Activated CD4-positive, alpha-beta T cell treated with anti-CD3 and anti-CD28 coated beads for 4 hours (primary cell): ENCODE measurements around the gene FLT1.

Experiments
- DNase-seq, 2 donors: peaks; one replicate each; pipeline ENCODE4 v3.0.0-alpha.2; 2020

Gene FLT1

GRCh38 chr13:28452755-28453154 is 42.2 kb downstream of the FLT1 start:
- DNase-seq = no peak

GRCh38 chr13:28451482-28452217 is 43.3 kb downstream of the FLT1 start:
- no peak for DNase-seq

- DNase-seq = no peak
These were observed 44.8 kb downstream of the FLT1 start for GRCh38 chr13:28449826-28450773.

- DNase-seq = no peak
These were observed 46.1 kb downstream of the FLT1 start for GRCh38 chr13:28448651-28449358.

GRCh38 chr13:28447989-28448388 is 46.9 kb downstream of the FLT1 start:
- no peak for DNase-seq

GRCh38 chr13:28447206-28447605 is 47.7 kb downstream of the FLT1 start:
- DNase-seq = no peak

- no peak for DNase-seq
These were observed 52.1 kb downstream of the FLT1 start for GRCh38 chr13:28442839-28443238.

GRCh38 chr13:28441529-28441928 is 53.4 kb downstream of the FLT1 start:
- DNase-seq = no peak

- no peak for DNase-seq
These were observed 54.0 kb downstream of the FLT1 start for GRCh38 chr13:28440774-28441504.

- no peak for DNase-seq
These were observed 56.2 kb downstream of the FLT1 start for GRCh38 chr13:28438598-28439334.

- no peak for DNase-seq
These were observed 56.9 kb downstream of the FLT1 start for GRCh38 chr13:28438067-28438466.

- DNase-seq = no peak
These were observed 59.0 kb downstream of the FLT1 start for GRCh38 chr13:28435917-28436316.

GRCh38 chr13:28434926-28435325 is 60.0 kb downstream of the FLT1 start:
- no peak for DNase-seq

- no peak for DNase-seq
These were observed 61.9 kb downstream of the FLT1 start for GRCh38 chr13:28432816-28433560.

- no peak for DNase-seq
These were observed 65.1 kb downstream of the FLT1 start for GRCh38 chr13:28429685-28430290.

GRCh38 chr13:28429096-28429495 is 65.8 kb downstream of the FLT1 start:
- no peak for DNase-seq

- no peak for DNase-seq
These were observed 68.5 kb downstream of the FLT1 start for GRCh38 chr13:28426381-28426780.

- DNase-seq = no peak
These were observed 69.1 kb downstream of the FLT1 start for GRCh38 chr13:28425793-28426192.

GRCh38 chr13:28424541-28424940 is 70.4 kb downstream of the FLT1 start:
- DNase-seq = no peak

- no peak for DNase-seq
These were observed 71.9 kb downstream of the FLT1 start for GRCh38 chr13:28423010-28423409.
